Activated T-cell treated with anti-CD3 and anti-CD28 coated beads for 4 hours (primary cell): ENCODE data around the gene MYO19.
"Not testable (repeated sequence)": the region's sequence is repeated elsewhere in the genome, so short reads cannot be mapped to it uniquely, and the experiment has no call there.

Experiments
- DNase-seq: peaks from one replicate; pipeline ENCODE4 v3.0.0-alpha.2; 2020

The MYO19 gene

DNA sequence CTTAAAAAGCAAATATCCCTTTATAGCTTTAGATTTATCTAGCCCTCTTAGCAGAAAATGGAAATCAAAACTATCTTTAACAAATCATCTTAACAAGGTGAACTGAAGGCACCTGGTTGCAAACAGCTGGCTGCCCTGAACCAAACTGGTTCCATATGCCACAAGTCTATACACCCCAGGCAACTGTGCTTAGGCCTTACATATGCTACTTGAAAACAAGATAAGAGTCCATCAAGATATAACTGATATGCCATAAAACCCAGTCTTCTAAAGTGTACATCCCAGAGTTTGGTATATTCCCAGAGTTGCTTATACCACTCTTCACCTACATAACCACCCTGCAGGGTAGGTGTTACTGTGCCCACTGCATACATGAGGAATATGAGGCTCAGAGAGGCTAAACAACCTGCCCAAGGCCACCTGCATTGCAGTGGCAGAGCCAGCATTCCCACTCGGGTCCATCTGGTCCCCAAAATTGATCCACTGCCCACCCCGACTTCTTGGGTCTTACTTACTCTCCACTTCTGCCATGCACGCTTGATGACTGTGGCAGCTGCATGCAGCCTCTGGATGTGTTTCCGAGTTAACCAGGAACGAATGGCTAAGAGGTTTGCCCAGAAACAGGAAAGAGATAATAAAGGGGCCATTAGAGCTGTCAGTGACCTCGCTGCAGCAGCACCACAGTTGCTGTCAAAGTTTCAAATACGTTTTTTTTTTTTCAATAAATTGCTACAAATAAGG lies 35.9 kb downstream of the MYO19 start:
- DNase-seq = no peak

DNA sequence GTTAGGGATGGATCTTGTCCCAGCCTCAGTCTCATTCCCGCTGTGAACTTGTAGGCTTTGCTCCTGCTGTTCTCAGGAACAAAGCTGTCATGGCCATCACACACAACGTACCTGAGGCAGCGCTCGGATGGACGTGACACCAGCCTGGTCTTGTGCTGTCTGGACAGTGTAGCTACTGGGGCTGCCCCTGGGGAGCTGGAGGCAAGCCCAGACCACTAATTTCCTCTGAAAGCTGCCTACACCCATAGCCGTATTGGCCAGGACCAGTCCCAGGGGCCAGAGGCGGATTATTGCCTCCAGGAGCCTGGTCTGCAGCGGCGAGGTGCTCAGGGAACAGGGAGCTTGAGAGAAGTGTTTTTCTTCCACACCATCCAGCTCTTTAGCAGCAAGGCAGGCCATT lies 36.5 kb downstream of the MYO19 start:
- DNase-seq = no peak

DNA sequence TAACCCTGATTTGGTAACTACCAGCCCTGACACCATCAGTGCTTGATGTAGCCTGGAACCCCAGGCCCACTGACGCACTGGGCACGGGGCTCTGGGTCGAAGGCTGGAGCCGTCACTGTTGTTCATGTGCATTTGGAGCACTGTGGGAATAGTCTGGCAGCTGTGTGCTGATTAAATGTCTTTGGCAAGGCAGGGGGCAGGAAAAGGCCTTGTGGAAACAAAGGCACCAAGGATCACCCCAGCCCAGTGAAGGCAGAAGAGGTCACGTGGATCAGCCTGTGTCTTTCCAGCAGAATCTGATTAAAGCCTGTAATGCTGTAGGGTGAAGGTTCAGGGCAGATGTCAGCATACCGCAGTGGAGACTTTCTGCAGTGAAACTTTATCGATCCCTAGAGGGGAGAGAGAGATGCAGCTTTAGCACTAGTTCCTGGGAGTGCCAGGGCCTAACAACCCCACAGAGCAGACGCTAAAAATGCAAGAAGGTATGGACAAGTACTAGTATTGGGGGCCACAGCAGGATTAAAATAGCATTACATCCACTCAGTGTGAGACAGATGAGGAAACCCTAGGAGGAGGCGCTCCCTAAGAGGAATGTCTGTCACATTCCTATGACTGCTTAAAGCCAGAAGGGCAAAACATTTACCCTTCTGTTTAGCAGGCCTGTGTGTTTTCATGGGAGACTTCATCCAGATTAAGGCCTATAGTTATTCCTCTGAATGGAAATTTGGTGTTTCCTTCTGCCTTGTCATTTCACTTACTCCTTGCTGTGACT lies 38.5 kb downstream of the MYO19 start:
- no peak for DNase-seq

GRCh38 chr17:36495076-36495578 lies 39.5 kb downstream of the MYO19 start:
- no peak for DNase-seq

GRCh38 chr17:36494674-36495073 lies 40.0 kb downstream of the MYO19 start:
- DNase-seq = no peak

DNA sequence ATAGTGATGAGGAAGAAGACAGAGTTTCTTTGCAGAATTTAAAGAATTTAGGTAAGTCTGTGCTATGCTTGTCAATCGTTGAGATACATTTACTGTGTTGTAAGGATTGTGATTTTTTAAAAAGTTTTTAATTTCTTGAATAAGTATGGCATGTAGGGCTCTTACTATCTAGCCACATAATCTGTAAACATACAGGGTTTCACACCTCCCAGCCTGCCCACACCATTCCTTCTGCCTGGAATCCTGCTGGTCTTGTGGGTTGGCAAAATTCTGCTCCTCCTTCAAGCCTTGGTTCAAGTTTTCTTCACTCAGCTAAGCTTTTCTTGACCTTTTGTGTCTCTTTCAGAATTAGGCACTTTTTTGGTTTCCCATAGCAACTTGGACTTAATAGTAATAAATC lies 40.7 kb downstream of the MYO19 start:
- DNase-seq = no peak

- DNase-seq = peak; percentile 81
Observed at GRCh38 chr17:36486204-36487194, 48.2 kb downstream of the MYO19 start, which contains the start of gene ZNHIT3. TSS of gene ZNHIT3 (plus strand) at chr17:36486681. CDS start at chr17:36486700, 19 bp downstream.

- no peak for DNase-seq
Observed at GRCh38 chr17:36485805-36486203, 48.9 kb downstream of the MYO19 start.

- DNase-seq = no peak
Observed at GRCh38 chr17:36485027-36485426, 49.6 kb downstream of the MYO19 start.

DNA sequence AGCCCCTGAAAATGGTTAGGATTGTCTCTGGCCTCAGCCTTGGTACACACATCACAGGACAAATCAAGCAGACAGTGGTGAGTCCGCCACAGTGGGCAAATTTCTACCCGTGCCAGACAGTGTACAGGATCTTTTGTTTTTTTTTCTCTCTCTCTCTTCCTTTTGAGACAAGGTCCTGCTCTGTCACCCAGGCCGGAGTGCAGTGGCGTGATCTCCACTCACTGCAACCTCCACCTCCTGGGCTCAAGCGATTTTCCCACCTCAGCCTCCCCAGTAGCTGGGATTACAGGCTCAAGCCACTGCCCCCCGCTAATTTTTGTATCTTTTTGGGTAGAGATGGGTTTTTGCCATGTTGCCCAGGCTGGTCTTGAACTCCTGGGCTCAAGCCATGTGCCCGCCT lies 50.6 kb downstream of the MYO19 start:
- DNase-seq = not testable (repeated sequence)

DNA sequence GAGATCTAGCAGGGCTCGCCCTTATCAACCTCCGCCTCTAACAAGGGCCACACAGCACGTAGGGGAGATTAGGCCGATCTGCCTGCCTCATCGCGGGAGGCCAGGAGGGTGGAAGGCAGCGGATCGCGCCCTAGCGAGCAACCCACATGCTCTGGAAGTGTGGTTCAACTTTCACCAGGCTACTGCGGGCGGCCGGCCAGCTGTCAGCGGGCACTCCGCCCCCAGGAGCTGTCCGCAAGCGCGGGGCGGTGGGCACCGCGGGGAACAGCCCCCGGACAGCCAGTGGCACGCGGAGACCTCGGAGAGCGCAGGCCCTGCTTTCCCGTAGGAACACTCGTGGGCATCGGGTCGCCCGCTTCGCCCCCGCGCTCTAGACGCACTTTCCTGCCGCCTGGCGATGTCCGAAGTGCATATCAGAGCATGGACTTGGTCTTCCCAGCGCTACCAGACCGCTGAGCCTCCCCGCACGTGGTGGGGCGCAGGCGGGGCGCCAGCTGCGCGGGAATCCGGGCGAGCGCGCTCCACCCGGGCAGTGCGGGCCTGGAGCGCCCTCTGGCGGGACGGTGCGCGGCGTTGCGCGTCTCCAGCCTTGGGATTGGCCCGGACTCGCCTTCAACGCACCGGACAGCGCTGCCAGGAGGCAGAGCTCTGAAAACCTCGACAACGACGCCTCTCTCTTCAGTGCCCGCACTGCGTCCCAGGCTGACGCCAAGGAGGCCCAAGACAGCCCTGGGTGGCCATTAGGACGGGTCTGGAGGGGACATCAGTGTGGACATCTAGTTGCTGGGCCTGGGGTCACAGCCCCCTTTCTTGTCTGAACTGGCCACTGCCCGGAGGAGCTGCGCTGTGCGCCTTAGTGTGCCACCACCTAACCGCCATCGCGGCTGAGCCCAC lies 51.8 kb downstream of the MYO19 start:
- DNase-seq = peak; percentile 75

GRCh38 chr17:36481829-36482228 lies 52.8 kb downstream of the MYO19 start:
- DNase-seq = no peak

GRCh38 chr17:36475346-36475970 lies 59.2 kb downstream of the MYO19 start:
- no peak for DNase-seq

GRCh38 chr17:36474571-36474970 lies 60.1 kb downstream of the MYO19 start:
- DNase-seq = no peak

GRCh38 chr17:36470499-36470898 lies 64.2 kb downstream of the MYO19 start:
- no peak for DNase-seq

DNA sequence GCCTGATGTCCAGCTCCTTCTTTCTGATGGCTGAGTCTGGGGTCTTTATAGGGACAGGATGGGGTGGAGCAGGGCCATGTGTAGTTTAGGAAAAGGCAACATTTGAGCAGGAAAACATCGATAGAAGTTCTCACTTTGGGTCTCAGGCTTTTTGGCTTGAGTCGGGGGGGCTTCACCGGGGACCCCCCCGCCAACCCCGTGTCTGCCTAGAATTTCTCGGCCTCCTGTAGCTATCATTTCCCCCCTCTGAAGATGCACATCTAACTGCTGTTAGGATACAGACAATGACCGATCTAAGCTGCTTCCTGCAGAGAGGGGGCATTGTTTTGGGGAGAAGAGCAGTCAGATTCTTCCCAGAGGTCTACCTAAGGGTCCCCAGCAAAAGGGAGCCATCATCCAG lies 64.9 kb downstream of the MYO19 start:
- no peak for DNase-seq

GRCh38 chr17:36468903-36469635 lies 65.6 kb downstream of the MYO19 start:
- no peak for DNase-seq

GRCh38 chr17:36464765-36465088 lies 69.9 kb downstream of the MYO19 start:
- no peak for DNase-seq

- no peak for DNase-seq
Observed at GRCh38 chr17:36463916-36464764, 70.5 kb downstream of the MYO19 start.
